DND-41 (cell line): ENCODE measurements around the gene TMEM94.

ENCODE experiments used
- CTCF ChIP-seq: IDR thresholded peaks from 2 replicates; pipeline ENCODE4 v1.5.1; 2012; ENCODE audit warnings: borderline replicate concordance, low read length, moderate library complexity, mild to moderate bottlenecking; ENCODE audit not compliant: poor library complexity, severe bottlenecking; ENCODE audit errors: extremely low read depth
- EZH2 ChIP-seq: IDR thresholded peaks from 3 replicates; pipeline ENCODE4 v1.6.1; 2012; ENCODE audit warnings: borderline replicate concordance, low read depth, mild to moderate bottlenecking, moderate library complexity, low read length, inconsistent platforms; ENCODE audit not compliant: severe bottlenecking

- TF ChIP-seq CTCF = no peak
- no peak for TF ChIP-seq EZH2
Observed at GRCh38 chr17:75468779-75469373, 12.4 kb downstream of the TMEM94 start.
